HL-60 (cell line): Measurements from ENCODE around the gene HOXD8.
A peak's percentile ranks its signal among the peaks of the same experiment; 100 is the strongest.

Source experiments
- DNase-seq, 2 experiments: peaks; one replicate each; pipeline ENCODE4 v3.0.0-alpha.2; 2010 to 2020; ENCODE audit warnings: low read depth in 1 of 2, low spot score in 1 of 2
- H3K27ac ChIP-seq: fragments of 250-450 bp; sonication (Bioruptor Pico); replicated peaks from 2 replicates; pipeline ENCODE4 v1.5.1; 2020; ENCODE audit warnings: mild to moderate bottlenecking, moderate library complexity
- H3K27me3 ChIP-seq: fragments of 250-450 bp; sonication (Bioruptor Pico); 2 replicates; pipeline ENCODE4 v1.5.1; 2021; ENCODE audit warnings: mild to moderate bottlenecking, moderate library complexity; ENCODE audit not compliant: insufficient read depth, poor library complexity, severe bottlenecking
- H3K4me3 ChIP-seq: replicated peaks from 2 replicates; pipeline ENCODE4 v1.5.1; 2011; ENCODE audit warnings: mild to moderate bottlenecking, control low read depth, low read length; ENCODE audit not compliant: insufficient read depth
- GABPA ChIP-seq: IDR thresholded peaks from 2 replicates; pipeline ENCODE4 v1.6.1; 2012; ENCODE audit warnings: low read depth
- POLR2AphosphoS5 ChIP-seq: IDR thresholded peaks from 2 replicates; pipeline ENCODE4 v1.6.1; 2012; ENCODE audit warnings: low read depth
- SPI1 ChIP-seq: IDR thresholded peaks from 2 replicates; pipeline ENCODE4 v1.6.1; 2012; ENCODE audit warnings: low read depth, mild to moderate bottlenecking, borderline replicate concordance
- TF ChIP-seq, protein P1 (sequence below): IDR thresholded peaks from one replicate; pipeline ENCODE4 v1.5.1; 2011; ENCODE audit warnings: low read length, control low read depth, inconsistent platforms; ENCODE audit not compliant: insufficient read depth
- TF ChIP-seq, protein P2 (sequence below): IDR thresholded peaks from 2 replicates; pipeline ENCODE4 v1.6.1; 2012; ENCODE audit warnings: low read depth; ENCODE audit not compliant: insufficient replicate concordance

The HOXD8 gene

DNA sequence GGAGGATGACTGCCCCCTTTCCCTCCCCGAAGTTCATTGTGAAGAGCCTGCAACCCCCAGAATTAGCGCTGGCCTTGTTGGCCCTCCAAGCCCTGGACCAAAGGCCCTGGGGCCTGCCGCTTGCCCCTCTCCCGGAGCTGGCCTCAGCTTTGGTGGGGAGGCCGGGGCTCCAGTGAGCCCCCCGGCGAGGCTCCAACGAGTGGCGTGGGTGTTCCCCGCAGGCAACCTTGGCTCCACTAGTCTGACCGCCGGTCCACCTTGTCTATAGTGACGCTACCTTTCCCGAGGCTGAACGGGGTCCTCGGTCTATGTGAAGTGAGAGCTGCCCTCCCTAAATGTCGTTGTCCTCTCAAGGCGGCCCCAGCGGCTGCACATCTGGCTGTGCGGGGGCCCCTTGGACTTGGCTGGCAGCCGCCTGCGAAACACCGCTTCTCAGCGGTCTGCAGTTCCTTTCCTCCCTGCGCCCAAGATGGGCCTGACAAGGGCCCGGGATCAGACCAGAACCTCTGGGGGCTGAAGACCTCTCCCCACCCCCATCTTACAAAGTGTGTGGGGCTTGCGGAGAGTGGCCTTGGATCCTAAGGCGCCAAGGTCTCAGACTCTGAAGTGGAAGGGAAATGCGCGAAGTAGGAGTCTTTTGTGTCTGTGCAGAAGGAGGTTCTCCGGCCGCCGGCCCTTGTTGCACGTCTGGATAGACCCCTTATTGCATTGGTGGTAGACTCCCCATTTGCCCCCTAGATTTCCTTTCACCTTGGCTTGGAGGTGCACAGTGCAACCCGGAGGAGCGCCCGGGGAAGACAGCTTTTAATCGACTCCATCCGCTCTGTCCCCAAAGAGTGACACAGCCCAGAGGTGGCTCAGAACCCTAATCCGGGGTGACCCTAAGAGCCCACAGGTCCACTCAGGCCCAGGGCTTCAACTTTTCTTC lies 16.9 kb upstream of the HOXD8 start:
- no peak overlapping the region for H3K4me3 ChIP-seq
- DNase-seq = no peak
- TF ChIP-seq GABPA = no peak
- TF ChIP-seq, protein P1, sequence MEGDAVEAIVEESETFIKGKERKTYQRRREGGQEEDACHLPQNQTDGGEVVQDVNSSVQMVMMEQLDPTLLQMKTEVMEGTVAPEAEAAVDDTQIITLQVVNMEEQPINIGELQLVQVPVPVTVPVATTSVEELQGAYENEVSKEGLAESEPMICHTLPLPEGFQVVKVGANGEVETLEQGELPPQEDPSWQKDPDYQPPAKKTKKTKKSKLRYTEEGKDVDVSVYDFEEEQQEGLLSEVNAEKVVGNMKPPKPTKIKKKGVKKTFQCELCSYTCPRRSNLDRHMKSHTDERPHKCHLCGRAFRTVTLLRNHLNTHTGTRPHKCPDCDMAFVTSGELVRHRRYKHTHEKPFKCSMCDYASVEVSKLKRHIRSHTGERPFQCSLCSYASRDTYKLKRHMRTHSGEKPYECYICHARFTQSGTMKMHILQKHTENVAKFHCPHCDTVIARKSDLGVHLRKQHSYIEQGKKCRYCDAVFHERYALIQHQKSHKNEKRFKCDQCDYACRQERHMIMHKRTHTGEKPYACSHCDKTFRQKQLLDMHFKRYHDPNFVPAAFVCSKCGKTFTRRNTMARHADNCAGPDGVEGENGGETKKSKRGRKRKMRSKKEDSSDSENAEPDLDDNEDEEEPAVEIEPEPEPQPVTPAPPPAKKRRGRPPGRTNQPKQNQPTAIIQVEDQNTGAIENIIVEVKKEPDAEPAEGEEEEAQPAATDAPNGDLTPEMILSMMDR = no peak
- TF ChIP-seq SPI1 = no peak
- no peak for TF ChIP-seq POLR2AphosphoS5
- TF ChIP-seq, protein P2, sequence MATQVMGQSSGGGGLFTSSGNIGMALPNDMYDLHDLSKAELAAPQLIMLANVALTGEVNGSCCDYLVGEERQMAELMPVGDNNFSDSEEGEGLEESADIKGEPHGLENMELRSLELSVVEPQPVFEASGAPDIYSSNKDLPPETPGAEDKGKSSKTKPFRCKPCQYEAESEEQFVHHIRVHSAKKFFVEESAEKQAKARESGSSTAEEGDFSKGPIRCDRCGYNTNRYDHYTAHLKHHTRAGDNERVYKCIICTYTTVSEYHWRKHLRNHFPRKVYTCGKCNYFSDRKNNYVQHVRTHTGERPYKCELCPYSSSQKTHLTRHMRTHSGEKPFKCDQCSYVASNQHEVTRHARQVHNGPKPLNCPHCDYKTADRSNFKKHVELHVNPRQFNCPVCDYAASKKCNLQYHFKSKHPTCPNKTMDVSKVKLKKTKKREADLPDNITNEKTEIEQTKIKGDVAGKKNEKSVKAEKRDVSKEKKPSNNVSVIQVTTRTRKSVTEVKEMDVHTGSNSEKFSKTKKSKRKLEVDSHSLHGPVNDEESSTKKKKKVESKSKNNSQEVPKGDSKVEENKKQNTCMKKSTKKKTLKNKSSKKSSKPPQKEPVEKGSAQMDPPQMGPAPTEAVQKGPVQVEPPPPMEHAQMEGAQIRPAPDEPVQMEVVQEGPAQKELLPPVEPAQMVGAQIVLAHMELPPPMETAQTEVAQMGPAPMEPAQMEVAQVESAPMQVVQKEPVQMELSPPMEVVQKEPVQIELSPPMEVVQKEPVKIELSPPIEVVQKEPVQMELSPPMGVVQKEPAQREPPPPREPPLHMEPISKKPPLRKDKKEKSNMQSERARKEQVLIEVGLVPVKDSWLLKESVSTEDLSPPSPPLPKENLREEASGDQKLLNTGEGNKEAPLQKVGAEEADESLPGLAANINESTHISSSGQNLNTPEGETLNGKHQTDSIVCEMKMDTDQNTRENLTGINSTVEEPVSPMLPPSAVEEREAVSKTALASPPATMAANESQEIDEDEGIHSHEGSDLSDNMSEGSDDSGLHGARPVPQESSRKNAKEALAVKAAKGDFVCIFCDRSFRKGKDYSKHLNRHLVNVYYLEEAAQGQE = no peak
- no peak overlapping the region for H3K27ac ChIP-seq
- H3K27me3 ChIP-seq = peaks cover 79% of the 10 kb centered on the region

DNA sequence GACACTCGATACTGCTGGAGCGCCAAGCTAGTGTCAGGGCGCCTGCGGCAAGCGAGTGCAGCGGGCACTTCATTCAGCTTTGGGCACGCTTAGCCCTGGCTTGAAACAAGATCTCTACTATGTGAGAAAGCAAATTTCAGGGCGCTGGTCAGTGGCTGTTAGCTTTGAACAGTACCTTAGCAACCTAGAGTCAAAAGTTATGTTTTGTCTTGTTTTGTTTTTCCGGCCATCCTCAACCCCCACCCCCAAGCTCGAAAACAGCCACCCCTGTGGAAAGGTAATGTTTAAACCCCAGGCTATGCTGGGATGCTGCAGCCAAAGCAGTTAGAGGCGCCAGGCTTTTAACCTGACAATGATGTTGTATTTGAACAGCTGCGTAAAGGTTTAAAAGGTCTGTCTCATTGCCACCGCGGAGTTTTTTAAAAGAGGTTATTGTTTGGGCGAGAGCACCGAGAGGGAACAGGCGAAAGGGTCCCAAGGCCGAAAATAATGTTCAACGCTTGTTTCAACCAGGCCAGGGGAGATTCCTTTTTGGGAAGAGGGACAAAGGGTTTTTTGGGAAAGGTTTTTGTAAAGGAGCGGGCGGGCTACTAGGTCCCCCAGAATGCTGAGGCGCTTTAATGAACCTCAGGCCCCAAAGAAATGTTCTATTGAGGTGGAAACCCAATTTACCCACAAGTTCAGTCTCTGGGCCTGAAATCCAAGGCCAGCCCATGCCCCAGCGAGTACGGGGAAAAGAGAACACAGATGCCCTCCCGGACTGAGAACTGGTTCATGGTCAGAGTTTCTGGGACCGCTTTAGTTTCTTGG lies 15.2 kb upstream of the HOXD8 start:
- Histone ChIP-seq H3K4me3 (no peak overlapping the region), H3K27me3 (peaks cover 83% of the 10 kb centered on the region), H3K27ac (no peak overlapping the region)
- TF ChIP-seq, protein P2 = no peak
- no peak for TF ChIP-seq GABPA
- TF ChIP-seq SPI1 = no peak
- TF ChIP-seq, protein P1 = no peak
- no peak for TF ChIP-seq POLR2AphosphoS5
- DNase-seq = no peak

DNA sequence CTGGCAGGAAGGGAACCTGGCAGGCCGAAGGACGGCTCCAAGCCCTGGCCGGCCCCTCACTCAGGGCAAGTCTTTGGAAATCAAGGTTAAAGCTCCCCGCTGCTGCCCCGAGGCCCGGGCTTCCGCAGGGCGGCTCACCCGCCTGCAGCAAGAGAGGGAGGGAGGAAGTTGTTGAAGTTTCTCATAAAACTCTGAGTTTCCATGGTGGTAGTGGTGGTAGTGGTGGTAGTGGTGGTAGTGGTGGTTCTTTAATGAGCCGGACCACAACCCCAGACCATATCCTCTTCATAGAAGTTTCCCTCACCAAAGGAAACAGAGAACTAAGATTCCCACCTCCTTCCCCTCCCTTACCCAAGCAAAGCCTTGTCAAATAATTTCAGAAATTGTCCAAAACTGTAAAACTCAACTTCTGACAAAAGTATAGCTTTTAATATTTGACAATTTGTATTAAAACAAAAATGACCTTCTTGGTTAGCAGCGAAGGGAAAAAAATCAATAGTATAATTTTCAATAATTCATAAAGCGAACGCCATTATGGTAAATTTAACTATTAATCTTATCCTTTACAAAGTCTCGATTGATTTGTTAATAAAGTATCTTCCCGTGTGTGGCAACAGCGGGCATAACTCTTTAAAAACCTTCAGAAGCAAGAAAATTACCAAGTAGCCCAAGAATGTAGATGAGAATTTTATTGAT lies 14.4 kb upstream of the HOXD8 start:
- Histone ChIP-seq H3K4me3 (no peak overlapping the region), H3K27me3 (peaks cover 83% of the 10 kb centered on the region), H3K27ac (no peak overlapping the region)
- DNase-seq = no peak
- peak; percentile 22; the same call in 1 of the 2 replicates for TF ChIP-seq SPI1
- TF ChIP-seq, protein P1 = no peak
